Endothelial cell of umbilical vein (primary cell): ENCODE measurements around the gene SRRM5. TPM values are rescaled to one million over a fixed set of nuclear protein-coding genes. Genes with fewer than 3 reads are reported as not detected.
A peak's percentile ranks its signal among the peaks of the same experiment; 100 is the strongest.

Experiments
- BruUV-seq: library from RNA; stranded (reverse); fragments of 400-500 nt; replicated peaks from 2 replicates; lab custom pipeline; 2021; lab: Mats Ljungman, UMichigan
- CTCF ChIA-PET: fragments of 300-600, 350-600 bp; sonication (Branson Sonifier 250); formaldehyde crosslinking; loops from one replicate; lab custom pipeline; 2021; ENCODE audit warnings: antibody characterized with exemption, inconsistent platforms; lab: Charles Lee
- POLR2A ChIA-PET: fragments of 300-600, 350-600 bp; sonication (Branson Sonifier 250); formaldehyde crosslinking; loops from one replicate; lab custom pipeline; 2021; ENCODE audit warnings: antibody characterized with exemption, inconsistent platforms; lab: Charles Lee
- DNase-seq: peaks from one replicate; pipeline ENCODE4 v3.0.0-alpha.2; 2011; ENCODE audit warnings: low read depth, low spot score
- FAIRE-seq: peaks from 2 replicates; lab custom pipeline; 2011; peaks lifted over from hg19 to GRCh38; lab: Jason Lieb, UNC
- H2AFZ ChIP-seq: 2 replicates; pipeline ENCODE4 v1.6.0; 2012; ENCODE audit warnings: low read depth, low read length, control low read depth, inconsistent platforms
- H3K27ac ChIP-seq: 2 replicates; pipeline ENCODE4 v1.5.1; 2011; ENCODE audit warnings: low read depth, mild to moderate bottlenecking, control low read depth, low read length, moderate library complexity; ENCODE audit not compliant: insufficient read depth
- H3K27me3 ChIP-seq, 2 experiments: 2 replicates each; pipeline versions ENCODE4 v1.6.0 to v1.6.1; 2011; ENCODE audit warnings: low read length in 2 of 2, mixed read lengths in 1 of 2; ENCODE audit not compliant: control insufficient read depth in 2 of 2, insufficient read depth in 2 of 2
- H3K36me3 ChIP-seq, 2 experiments: 2 replicates in 1 of 2; 3 replicates in 1 of 2; pipeline ENCODE4 v1.5.1; 2011; ENCODE audit warnings: low read length in 2 of 2, mild to moderate bottlenecking in 1 of 2, moderate library complexity in 1 of 2; ENCODE audit not compliant: control insufficient read depth in 2 of 2, insufficient read depth in 2 of 2; ENCODE audit errors: extremely low read depth in 1 of 2
- H3K4me1 ChIP-seq: 3 replicates; pipeline ENCODE4 v1.5.1; 2011; ENCODE audit warnings: mild to moderate bottlenecking, low read length; ENCODE audit not compliant: control insufficient read depth, insufficient read depth; ENCODE audit errors: extremely low read depth
- H3K4me2 ChIP-seq: 2 replicates; pipeline ENCODE4 v1.6.1; 2011; ENCODE audit warnings: low read length, control low read depth, mixed read lengths; ENCODE audit not compliant: insufficient read depth
- H3K4me3 ChIP-seq, 3 experiments: fragments of 200-600 bp in 1 of 3; sonication (generic), shearing (Covaris generic) in 1 of 3; replicated peaks in 1 of 3; 2 replicates each; pipeline ENCODE4 v1.5.1; 2011 to 2016; ENCODE audit warnings: control low read depth in 3 of 3, low read length in 3 of 3, mild to moderate bottlenecking in 2 of 3, inconsistent platforms in 1 of 3, low read depth in 1 of 3, moderate library complexity in 1 of 3; ENCODE audit not compliant: insufficient read depth in 1 of 3
- H3K79me2 ChIP-seq: 2 replicates; pipeline ENCODE4 v1.6.0; 2012; ENCODE audit warnings: low read length, inconsistent platforms; ENCODE audit not compliant: control insufficient read depth, insufficient read depth
- H3K9ac ChIP-seq: replicated peaks from 2 replicates; pipeline ENCODE3; 2011; ENCODE audit warnings: low read length, control low read depth; ENCODE audit not compliant: insufficient read depth; ENCODE audit errors: extremely low read depth
- H3K9me1 ChIP-seq: replicated peaks from 3 replicates; pipeline ENCODE4 v1.6.0; 2011; ENCODE audit warnings: mild to moderate bottlenecking, low read length; ENCODE audit not compliant: control insufficient read depth, insufficient read depth; ENCODE audit errors: extremely low read depth
- H3K9me3 ChIP-seq: replicated peaks from 2 replicates; pipeline ENCODE4 v1.5.1; 2012; ENCODE audit warnings: low read length, inconsistent platforms; ENCODE audit not compliant: control insufficient read depth, insufficient read depth
- H4K20me1 ChIP-seq: replicated peaks from 2 replicates; pipeline ENCODE3; 2011; ENCODE audit warnings: mild to moderate bottlenecking, low read length; ENCODE audit not compliant: control insufficient read depth, insufficient read depth; ENCODE audit errors: extremely low read depth
- CTCF ChIP-seq, 2 donors: IDR thresholded peaks; 1 replicate in 1 of 2; 2 replicates in 1 of 2; pipeline ENCODE4 v1.5.1; 2011; ENCODE audit warnings: low read length in 2 of 2, mild to moderate bottlenecking in 2 of 2, moderate library complexity in 2 of 2, control low read depth in 1 of 2, inconsistent platforms in 1 of 2, low read depth in 1 of 2; ENCODE audit not compliant: insufficient read depth in 1 of 2; ENCODE audit errors: extremely low read depth in 1 of 2
- EZH2 ChIP-seq: IDR thresholded peaks from 2 replicates; pipeline ENCODE4 v1.6.1; 2012; ENCODE audit warnings: borderline replicate concordance, low read depth, mild to moderate bottlenecking, moderate library complexity, low read length, inconsistent platforms; ENCODE audit not compliant: severe bottlenecking
- FOS ChIP-seq: IDR thresholded peaks from 2 replicates; pipeline ENCODE4 v1.6.1; 2011; ENCODE audit warnings: mild to moderate bottlenecking, low read length, moderate library complexity, borderline replicate concordance; ENCODE audit not compliant: insufficient read depth
- GATA2 ChIP-seq: IDR thresholded peaks from 2 replicates; pipeline ENCODE4 v1.7.0; 2011; ENCODE audit warnings: low read depth, mild to moderate bottlenecking, moderate library complexity, mixed read lengths, low read length; ENCODE audit not compliant: insufficient read length, insufficient read depth
- MAX ChIP-seq: IDR thresholded peaks from 2 replicates; pipeline ENCODE4 v1.6.1; 2011; ENCODE audit not compliant: insufficient read depth, insufficient read length
- MYC ChIP-seq: IDR thresholded peaks from one replicate; pipeline ENCODE4 v1.6.1; 2011; ENCODE audit warnings: mild to moderate bottlenecking, low read depth, low read length
- POLR2A ChIP-seq: IDR thresholded peaks from 2 replicates; pipeline ENCODE4 v1.6.1; 2012; ENCODE audit warnings: low read depth, mild to moderate bottlenecking, control low read depth, low read length
- POLR2AphosphoS5 ChIP-seq: IDR thresholded peaks from 2 replicates; pipeline ENCODE4 v1.6.1; 2012; ENCODE audit warnings: low read depth, mild to moderate bottlenecking, control low read depth, low read length, moderate library complexity; ENCODE audit not compliant: insufficient read depth
- dilution Hi-C: fragments of 300-500 bp; cut with MboI; formaldehyde crosslinking; loops from one replicate; pipeline ENCODE4 v1.15.0; 2019; ENCODE audit warnings: low sequenced_read_pairs; ENCODE audit not compliant: extremely low pct_ligation_motif_present
- intact Hi-C: fragments of 100-400 bp; cut with micrococcal nuclease; formaldehyde crosslinking; loops from one replicate; pipeline ENCODE4 v1.10.0; 2022
- polyA plus RNA-seq, 4 experiments: library from polyadenylated mRNA; depleted of rRNA in 3 of 4; stranded (reverse) in 3 of 4; unstranded in 1 of 4; fragments of >200 nt; gene quantifications; 2 replicates each; pipeline versions ENCODE4 v1.2.1 to v1.2.3, GENCODE V29; 2011 to 2012; ENCODE audit warnings: missing spikeins in 1 of 4
- total RNA-seq: library from RNA; stranded (reverse); gene quantifications from 2 replicates; pipeline ENCODE4 v1.2.3, GENCODE V29; 2021

The SRRM5 gene
- total and polyA plus RNA-seq, 2 donors (not counting 3 experiments of a cell fraction or from before 2014, with no cell fraction given) = 0.17 to 0.27 TPM

GRCh38 chr19:43594710-43595604 is 16.9 kb upstream of the SRRM5 start:
- Histone ChIP-seq H3K27me3 (no peaks in the 10 kb centered on the region), H3K4me1 (peaks cover 24% of the 10 kb centered on the region), H3K4me3 (peak overlapping the region; percentile 69 to 74 (median 72)), H3K27ac (peak overlapping the region; percentile 71), H3K4me2 (peak overlapping the region; percentile 26), H3K9ac (peak overlapping the region; percentile 94), H3K79me2 (peaks cover 40% of the 10 kb centered on the region), H4K20me1 (no peaks in the 10 kb centered on the region), H3K9me1 (no peaks in the 10 kb centered on the region), H3K36me3 (peaks cover 12 to 29% of the 10 kb centered on the region in 2 experiments), H3K9me3 (no peaks in the 10 kb centered on the region), H2AFZ (peak overlapping the region; percentile 11)
- FAIRE-seq (no peak), DNase-seq (peak; percentile 72)
- no peak for TF ChIP-seq POLR2AphosphoS5
- TF ChIP-seq POLR2A = no peak
- TF ChIP-seq GATA2 = no peak
- TF ChIP-seq FOS = no peak
- TF ChIP-seq CTCF (IDR thresholded peaks at IDR 0.05; ENCODE audit: extremely low read depth in 1 of 2, insufficient read depth in 1 of 2, low read depth in 1 of 2, low read length in 2 of 2) = peak; percentile 90 to 98
- TF ChIP-seq EZH2 = no peak
- TF ChIP-seq MAX = no peak
- TF ChIP-seq MYC = no peak
- dilution Hi-C loops (no loop called here), intact Hi-C loops (loop anchor here (1.0 kb wide), 1 partner anchor 148 kb away; no protein-coding TSS in a partner anchor)
- ChIA-PET CTCF (interaction anchor here (0.8 to 5.7 kb wide), 28 partner anchors 9 to 215 kb away, joined by 3 to 158 read pairs (median 5); partner anchors contain the start of genes PINLYP, XRCC1 and ZNF575), POLR2A (interaction anchor here (0.7 to 1.1 kb wide), 2 partner anchors 59 to 136 kb away, joined by 4 to 6 read pairs; no protein-coding TSS in a partner anchor)
- no TSS peak for BruUV-seq
